Activated naive CD4-positive, alpha-beta T cell treated with Interleukin-2 at 50 U/mL for 16 hours (primary cell): ENCODE results near the gene LOXL3.
A peak's percentile ranks its signal among the peaks of the same experiment; 100 is the strongest.

Experiments used
- DNase-seq: peaks from one replicate; pipeline ENCODE4 v3.0.0-alpha.2; 2020

LOXL3 gene, protein sequence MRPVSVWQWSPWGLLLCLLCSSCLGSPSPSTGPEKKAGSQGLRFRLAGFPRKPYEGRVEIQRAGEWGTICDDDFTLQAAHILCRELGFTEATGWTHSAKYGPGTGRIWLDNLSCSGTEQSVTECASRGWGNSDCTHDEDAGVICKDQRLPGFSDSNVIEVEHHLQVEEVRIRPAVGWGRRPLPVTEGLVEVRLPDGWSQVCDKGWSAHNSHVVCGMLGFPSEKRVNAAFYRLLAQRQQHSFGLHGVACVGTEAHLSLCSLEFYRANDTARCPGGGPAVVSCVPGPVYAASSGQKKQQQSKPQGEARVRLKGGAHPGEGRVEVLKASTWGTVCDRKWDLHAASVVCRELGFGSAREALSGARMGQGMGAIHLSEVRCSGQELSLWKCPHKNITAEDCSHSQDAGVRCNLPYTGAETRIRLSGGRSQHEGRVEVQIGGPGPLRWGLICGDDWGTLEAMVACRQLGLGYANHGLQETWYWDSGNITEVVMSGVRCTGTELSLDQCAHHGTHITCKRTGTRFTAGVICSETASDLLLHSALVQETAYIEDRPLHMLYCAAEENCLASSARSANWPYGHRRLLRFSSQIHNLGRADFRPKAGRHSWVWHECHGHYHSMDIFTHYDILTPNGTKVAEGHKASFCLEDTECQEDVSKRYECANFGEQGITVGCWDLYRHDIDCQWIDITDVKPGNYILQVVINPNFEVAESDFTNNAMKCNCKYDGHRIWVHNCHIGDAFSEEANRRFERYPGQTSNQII

DNA sequence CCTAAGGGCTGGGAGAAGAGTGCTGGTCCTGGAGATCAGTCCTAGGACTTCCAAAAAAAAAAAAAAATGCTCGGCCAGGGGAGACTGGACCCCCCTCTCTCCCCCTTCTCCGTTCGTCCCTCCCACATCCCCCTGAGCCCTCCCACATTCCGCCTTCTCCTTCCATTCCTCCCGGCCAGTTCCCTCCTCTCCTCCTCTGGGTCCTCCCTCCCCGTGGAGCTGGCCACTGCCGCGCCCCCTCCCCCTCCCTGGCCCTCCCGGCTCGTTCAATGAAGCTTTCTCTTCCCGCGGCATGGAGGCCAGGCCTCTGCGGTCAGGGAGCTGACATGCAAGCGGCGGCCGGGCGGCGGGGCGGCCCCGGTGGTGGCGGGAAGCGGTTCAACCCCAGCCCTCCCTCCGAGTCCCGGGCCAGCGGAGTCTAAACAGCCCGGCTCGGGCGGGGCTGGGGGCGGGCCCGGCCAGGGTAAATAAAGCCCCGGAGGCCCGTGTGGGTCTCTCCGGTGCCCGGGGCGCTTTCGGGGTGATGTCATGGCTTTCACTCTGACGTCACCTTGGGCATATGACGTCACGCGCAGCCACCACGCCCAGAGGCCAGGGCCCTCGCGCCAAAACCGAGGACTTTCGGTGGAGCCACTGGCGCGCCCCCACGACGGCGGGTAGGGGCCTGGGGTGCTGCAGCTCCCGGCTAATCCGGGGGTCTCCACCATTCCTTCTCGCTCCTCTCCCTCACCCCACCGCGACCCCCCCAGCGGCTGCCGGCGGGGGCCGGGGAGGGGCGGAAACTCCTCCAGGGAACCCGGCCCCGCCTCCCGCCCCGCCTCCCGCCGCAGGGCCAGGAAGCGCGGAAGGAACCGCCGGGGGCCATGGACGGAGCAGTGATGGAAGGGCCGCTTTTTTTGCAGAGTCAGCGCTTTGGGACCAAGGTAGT is at the start of gene LOXL3, which contains the start of gene DOK1:
Gene LOXL3, minus strand, starts transcription at position 51 of the 928 bp plus-strand sequence. CDS start 1,308 bp downstream, outside the sequence.
Gene DOK1, plus strand, starts transcription at position 829 of the 928 bp plus-strand sequence. Its CDS starts 35 bp downstream, at position 864.
- DNase-seq, result peak; percentile 85

DNA sequence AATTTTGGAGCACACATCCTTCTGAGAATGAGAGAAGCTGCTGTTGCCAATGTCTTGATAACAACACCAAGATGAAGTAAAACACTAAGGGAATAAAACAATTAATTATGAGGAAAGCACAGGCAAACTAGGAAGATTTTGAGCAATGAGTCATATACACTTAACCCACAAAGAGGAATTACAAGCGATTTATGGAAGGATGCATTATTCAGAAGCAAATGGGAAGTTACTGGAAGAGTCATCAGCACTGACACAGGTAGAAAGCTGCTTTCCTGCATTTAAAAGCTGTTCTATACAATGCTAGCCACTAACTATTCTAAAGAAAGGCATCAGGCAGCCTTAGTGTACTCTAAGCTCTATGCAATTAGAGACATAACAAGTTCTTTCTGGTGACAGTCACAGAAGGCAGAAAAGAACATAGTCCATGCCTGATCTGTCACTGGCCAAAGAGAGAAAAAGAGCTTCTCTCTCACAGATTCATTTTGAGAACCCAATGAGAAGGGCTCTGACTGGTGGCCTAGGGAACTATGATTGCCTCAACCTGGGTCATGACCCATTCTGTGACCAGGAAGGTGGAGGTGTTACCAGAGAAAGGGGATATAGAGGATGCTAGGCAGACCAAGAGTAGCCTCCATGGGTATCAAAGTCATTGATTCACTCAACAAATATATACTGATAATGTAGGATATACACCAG is 49.0 kb upstream of the LOXL3 start:
- no peak for DNase-seq

DNA sequence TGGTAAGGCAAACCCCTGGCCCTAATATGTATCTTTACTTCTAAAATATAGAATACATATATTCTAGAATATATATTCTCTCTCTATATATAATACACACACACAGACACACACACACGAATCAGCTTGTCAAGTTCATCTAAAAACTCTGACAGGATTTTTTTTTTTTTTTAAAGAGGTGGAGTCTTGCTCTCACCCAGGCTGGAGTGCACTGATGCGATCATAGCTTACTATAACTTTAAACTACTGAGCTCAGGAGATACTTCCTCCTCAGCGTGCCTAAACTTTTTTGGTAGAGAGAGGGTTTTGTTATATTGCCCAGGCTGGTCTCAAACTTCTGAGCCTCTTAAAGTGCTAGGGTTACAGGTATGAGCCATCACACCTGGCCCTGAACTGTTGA is 45.9 kb upstream of the LOXL3 start:
- no peak for DNase-seq

DNA sequence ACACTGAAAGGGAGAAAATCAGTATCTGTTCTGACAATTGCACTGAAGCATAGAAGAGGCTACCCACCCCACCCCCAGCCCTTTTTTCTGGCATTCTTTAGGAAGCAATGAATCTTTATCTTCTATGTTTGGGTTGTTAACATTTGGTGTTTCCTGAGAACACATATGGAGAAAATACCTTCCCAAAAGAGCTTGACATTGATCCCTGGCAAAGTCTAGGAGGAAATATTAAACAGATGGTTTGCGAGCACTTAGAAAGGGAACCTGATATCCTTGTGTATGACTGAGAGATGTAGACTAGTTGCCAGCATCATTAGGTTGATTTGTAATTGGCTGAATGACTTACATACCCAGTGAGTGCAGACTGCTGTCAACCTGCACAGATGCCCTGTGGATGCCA is 43.7 kb upstream of the LOXL3 start:
- DNase-seq, result no peak

DNA sequence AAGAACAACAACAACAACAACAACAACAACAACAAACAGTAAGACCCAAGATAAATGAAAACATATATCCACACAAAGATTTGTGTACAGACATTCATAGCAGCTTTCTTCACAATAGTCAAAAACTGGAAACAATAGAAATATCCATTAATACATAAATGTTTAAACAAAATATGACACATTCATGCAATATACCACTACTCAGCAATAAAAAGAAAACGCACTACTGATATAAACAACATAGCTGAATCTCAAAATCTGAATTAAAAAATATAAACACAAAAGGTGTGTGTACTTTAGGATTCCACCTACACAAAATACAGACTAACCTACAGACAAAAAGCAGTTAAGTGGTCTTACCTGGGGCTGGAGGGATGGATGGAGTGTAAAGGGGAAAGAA is 42.8 kb upstream of the LOXL3 start:
- no peak for DNase-seq

DNA sequence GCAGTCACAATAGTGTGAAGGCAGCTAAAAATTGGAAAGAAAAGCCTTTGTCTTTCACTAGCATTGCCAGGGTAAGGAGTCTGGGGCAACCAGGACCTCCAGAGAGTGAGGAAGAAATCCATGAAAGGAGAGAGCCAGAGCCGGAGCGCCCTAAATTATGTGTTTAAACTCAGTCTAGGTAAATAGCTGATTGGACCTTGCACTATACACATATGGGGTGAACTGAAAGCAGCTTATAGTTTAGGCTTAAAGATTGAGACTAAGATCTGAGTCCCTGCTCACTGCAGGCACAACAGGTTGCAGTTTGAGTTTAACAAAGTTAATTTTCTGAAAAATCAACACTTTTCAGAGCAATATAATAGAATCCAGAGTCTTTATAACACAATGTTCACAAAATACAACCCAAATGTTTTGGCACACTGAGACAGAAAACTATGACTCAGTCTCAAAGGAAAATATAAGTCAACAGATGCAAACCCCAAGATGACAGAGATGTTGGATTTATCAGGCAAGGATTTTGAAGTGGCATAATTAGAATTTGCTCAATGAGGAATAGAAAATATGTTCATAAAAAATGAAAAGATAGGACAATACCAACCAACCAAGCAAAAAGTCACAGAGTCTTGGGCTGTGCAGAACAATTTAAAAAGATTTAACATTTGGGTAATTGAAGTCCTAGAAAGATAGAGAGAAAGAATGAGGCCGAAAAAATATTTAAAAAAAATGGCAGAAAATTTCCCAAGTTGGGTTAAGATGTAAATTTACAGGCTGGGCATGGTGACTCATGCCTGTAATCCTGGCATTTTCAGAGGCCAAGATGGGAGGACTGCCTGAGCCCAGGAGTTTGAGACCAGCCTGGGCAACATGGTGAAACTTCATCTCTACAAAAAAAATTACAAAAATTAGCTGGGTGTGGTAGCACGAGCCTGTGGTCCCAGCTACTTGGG is 40.4 kb upstream of the LOXL3 start:
- DNase-seq, result no peak

DNA sequence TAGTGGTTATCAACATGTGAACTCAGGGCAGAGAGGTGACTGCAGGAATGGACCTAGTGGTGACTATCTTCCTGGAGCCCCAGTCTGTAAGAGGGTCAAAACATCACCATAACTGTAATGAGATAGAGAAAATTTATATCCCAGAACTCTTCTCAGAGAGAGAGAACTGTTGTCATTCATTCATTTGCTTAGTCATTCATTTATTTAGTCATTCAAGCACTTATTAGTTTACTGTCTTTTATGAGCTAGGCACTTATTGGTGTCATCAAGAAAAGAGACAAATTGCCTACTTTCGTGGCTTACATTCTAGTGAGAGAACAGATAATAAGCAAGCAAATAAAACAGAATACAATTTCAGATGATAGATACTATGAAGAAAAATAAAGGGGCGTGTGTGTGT is 34.9 kb upstream of the LOXL3 start:
- no peak for DNase-seq

DNA sequence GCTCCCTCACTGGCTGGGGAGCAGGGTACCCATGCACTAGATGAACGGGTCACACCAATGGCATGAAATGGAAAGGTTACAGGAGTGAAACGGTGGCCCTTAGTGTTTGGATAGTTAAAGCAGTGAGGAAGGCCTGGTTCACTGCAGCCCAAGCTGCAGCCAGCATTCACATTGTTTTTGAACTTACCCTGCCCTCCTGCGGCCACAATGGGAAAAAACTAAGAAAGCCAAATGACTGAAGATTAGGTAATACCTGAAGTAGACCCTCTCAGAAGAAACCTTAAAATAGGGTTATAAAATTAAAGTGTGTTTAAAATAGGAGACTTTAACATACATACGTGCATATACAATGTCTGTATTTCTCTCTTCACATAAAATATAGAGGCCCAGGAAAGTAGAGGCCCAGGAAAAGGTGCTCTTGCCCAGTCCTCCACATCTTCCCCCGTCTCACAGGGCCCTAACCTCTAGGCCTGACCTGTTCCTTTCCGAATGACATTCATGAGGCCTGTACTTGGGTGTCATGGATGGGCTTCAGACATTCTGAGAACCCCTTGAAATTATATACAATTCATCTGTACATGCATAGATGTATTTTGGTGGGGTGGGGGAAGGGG is 34.0 kb upstream of the LOXL3 start:
- DNase-seq, result peak; percentile 59

DNA sequence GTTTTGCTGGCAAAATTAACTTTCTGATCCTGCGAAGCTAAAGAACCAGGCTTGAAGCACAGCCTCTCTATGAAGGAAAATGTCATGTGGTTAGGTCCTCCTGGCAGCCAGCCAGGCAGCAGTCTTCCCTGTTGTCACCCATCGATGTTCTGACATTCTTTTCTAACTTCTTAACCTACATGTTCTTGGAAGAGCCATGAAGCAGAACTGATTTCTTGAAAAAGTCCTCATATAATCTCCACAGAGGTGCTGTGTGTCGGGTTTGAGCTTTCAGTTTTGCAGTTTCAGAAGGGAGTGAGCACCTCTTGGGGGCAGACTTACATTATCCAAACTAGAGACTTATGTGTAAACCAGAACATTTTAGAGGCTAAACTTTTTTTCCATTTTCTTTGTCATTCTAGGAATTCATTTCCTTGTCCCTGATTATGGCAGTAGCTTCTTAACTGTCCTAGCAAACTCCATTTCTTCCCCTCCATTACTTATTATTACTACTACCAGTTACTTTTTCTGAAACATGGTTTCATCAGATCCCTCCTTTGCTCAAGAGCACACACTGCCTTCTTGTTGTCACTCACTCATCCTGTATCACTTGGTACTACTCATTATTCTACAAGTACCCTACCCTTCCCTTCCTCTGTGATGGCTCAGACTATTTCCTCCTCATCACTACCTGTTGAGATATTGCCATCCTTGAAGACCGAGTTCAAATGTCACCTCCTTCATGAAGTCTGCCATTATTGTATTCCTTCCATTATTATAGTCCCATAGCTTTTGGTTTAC is 31.9 kb upstream of the LOXL3 start:
- DNase-seq, result no peak

DNA sequence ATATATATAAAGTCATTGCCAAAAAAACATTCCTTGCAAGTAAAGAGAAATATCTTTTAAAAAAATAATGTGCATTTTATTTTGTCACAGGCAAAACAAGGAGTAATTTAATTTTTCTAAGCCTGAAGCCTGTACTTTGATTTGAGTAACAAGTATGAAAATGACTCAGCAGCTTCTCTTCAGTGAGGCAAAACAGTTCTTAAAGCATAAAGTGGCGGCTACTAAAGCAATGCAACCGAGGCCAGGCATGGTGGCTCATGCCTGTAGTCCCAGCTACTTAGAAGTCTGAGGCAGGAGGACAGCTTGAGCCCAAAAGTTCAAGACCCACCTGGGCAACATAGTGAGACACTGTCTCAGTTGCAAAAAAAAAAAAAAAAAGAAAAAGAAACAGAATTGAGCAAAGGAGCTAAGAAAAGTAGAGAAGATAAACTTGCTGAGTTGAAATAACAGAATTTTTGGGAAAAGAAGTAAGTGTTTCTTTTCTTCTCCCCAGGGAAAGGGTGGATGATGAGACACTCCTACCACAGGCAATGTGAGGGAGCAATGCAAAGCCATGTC is 30.4 kb upstream of the LOXL3 start:
- no peak for DNase-seq

DNA sequence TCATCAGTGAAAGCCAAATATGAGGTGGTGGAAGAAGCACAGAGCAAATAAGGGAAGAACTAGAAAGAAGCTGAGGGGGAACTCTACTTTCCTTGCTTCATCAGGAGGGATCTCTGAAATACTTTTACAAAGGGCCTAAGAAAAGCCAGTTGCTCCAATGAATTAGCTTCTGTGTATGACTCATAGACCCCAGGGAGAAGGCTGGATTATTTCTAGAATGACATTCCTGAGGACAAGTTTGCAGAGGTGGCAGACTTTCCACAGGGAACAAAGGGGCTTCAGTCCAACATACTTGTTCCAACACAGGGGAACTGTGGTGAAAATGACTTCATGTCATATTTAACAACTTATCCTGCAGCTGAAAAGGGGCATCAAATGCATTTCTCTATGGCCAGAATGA is 29.8 kb upstream of the LOXL3 start:
- no peak for DNase-seq

DNA sequence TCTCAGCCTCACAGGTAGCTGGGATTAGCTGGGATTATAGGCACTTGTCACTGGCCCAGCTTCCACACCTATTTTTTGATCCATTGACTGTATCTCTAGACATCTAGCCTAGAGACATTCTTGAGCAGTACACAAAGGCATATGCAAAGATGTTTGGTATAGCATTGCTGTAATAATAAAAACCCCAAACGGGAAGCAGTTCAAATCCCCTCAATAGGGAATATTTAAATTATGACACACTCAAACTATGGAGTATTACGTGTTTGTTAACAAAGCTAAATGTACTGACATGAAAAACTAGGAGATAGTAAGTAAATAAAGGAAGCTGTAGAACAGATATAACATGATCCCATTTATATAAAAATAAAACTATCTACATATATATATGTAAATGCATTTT is 28.4 kb upstream of the LOXL3 start:
- no peak for DNase-seq

DNA sequence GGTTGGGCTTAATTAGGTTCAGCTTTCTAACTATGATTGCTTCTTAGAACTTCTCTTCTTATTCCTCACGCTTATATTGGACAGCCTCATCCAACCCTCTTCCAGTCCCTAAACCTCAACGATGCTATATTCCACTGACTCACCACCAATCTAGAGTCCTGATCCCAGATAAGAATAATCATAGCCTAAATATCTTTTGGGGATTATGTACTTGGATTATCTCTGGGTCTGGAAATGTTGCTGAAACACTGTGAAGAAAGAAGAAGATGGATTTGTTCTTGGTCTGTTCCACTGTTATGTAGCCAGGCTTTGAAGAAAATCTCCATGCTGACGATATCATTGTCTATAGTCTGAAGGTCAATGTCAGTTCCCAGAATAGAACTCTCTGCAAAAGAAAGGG is 27.7 kb upstream of the LOXL3 start:
- DNase-seq, result no peak

DNA sequence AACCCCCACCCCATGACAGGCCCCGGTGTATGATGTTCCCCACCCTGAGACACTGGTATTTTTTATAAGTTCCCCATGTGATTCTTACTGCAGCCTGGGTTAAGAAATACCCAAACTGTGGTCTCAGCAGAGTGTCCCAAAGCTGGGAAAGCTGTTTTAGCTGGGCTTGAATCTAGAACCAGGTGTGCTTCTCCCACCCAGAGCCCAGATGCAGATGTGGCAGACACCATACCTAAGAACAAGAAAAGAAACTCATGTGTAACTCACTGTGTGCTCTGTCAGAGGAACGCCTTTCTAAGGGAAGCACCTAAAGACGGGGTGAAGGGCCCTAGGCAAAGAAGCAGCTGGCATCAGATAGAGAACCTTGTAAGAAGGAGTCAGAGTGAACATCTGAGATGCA is 24.7 kb upstream of the LOXL3 start:
- no peak for DNase-seq

DNA sequence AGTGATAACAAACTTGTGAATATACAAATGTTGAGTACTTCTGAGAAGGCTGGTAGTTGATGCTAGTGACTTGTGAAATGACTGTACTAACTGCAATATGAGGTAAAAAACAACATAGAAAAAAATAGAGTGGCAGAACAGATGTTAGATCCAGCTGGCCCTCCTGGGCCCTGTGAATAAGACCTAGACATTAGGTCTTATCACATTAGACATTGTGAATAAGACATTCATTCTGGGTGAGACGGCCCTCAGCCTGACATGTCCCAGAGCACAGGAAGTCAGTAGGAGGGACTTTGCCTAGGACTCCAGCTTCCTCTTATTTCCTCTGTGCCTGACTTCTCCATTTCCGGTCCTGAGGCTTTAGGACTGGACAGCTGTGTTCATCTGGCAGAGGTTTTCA is 23.7 kb upstream of the LOXL3 start:
- no peak for DNase-seq

DNA sequence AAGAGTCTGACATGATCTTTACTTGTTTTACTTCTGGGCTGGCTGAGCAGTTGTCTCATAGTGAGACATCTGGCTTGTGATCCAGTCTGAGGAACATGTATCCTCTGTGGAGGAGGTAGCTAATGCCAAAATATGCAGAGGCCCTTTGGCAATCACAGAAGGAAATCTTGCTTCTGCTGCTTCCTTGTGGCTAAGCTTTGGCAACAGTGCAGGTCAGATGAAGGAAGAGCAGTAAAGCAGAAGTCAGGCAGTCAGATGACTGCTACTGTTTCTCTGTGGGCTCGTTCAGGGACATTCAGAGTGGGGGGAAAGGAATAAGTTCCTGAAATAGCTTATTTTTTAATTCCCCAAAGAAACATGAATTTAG is 23.1 kb upstream of the LOXL3 start:
- no peak for DNase-seq

DNA sequence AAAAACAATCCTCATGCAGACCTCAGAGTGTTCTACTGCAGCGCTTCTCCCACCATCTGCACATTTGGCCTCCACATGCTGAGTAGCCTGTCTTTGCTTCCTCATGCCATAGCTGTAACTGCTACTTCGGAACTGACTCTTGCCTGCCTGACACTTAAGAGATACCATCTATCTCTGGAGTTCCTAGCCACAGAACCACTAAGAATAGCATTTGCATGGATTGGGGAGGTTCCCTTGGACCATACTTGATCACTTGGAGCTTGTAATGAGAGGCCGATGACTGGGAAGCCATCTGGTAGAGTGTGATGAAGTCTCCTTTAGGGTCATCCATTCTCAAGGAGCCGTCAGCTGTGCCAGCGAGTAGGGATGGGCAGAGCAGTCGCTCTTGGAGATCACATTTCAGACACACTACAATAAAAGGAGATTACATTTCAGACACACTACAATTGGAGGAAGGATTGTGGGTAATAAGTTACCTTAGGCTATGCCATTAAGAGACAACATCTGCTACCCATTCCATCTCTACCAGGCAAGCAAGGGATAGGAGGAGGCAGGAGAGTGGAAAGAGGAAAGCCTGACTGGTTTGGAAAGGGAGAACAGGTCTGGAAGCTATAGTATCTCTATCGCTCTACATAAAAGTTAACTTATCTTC is 22.6 kb upstream of the LOXL3 start:
- no peak for DNase-seq

DNA sequence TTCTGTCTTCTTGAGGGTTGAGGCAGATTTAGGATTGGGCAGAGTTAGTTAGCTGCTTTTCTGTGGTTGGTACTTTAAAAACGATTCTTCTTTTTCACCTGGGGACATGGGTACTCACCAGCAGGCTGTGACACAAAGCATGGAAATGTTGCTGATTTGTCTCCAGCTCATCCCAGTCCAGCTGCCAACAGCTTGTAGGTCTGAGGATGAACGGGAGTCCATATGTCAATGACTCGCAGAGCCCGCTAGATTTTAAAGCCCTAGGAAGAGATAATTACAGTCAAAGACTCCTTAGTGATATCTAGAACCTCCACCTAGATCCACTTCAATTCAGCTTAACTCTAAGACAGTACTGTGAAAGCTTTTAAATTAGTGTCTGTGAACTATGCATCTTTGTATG is 21.6 kb upstream of the LOXL3 start:
- no peak for DNase-seq
